WTC11 (cell line): ENCODE data around the gene MEF2D. TPM values are rescaled to one million over a fixed set of nuclear protein-coding genes. Genes with fewer than 3 reads are reported as not detected.

Experiments used
- ATAC-seq: fragments of 200-7000 bp; cut with Tn5 transposase; 2 replicates; pipeline ENCODE4 v1.10.0; 2021; ENCODE audit warnings: mild to moderate bottlenecking, moderate library complexity
- CTCF ChIA-PET: fragments of 300-600 bp; sonication (Branson Sonifier 250); formaldehyde crosslinking; loops from one replicate; lab custom pipeline; 2021; ENCODE audit warnings: antibody characterized with exemption; lab: Charles Lee
- POLR2A ChIA-PET: fragments of 350-600 bp; sonication (Branson Sonifier 250); formaldehyde crosslinking; loops from one replicate; lab custom pipeline; 2021; ENCODE audit warnings: antibody characterized with exemption; lab: Charles Lee
- DNase-seq: peaks from one replicate; pipeline ENCODE4 v3.0.0; 2021; ENCODE audit warnings: low spot score
- H3K27ac Mint-ChIP-seq: 2 replicates; pipeline ENCODE4 v1.8.0; 2021; ENCODE audit warnings: mixed read lengths
- H3K27me3 Mint-ChIP-seq: 2 replicates; pipeline ENCODE4 v1.8.0; 2021; ENCODE audit warnings: low read depth, mild to moderate bottlenecking, moderate library complexity, mixed read lengths
- H3K36me3 Mint-ChIP-seq: 2 replicates; pipeline ENCODE4 v1.8.0; 2021; ENCODE audit warnings: mixed read lengths
- H3K4me1 Mint-ChIP-seq: 2 replicates; pipeline ENCODE4 v1.8.0; 2022; ENCODE audit warnings: mixed read lengths
- H3K4me3 Mint-ChIP-seq: 2 replicates; pipeline ENCODE4 v1.8.0; 2021; ENCODE audit warnings: mild to moderate bottlenecking, moderate library complexity, mixed read lengths
- H3K9me3 Mint-ChIP-seq: 2 replicates; pipeline ENCODE4 v1.8.0; 2021; ENCODE audit warnings: mixed read lengths
- ELF4 ChIP-seq: sonication (generic); formaldehyde crosslinking; IDR thresholded peaks from 2 replicates; pipeline ENCODE4 v1.8.1; 2022; ENCODE audit warnings: low read depth, mild to moderate bottlenecking, moderate library complexity, missing genetic modification reagents
- ESRRA ChIP-seq: sonication (generic); formaldehyde crosslinking; IDR thresholded peaks from 2 replicates; pipeline ENCODE4 v1.8.1; 2022; ENCODE audit warnings: mild to moderate bottlenecking, missing genetic modification reagents, borderline replicate concordance
- FOXK1 ChIP-seq: sonication (generic); formaldehyde crosslinking; IDR thresholded peaks from 2 replicates; pipeline ENCODE4 v1.8.0; 2022; ENCODE audit warnings: mild to moderate bottlenecking, moderate library complexity, missing genetic modification reagents
- NFE2L1 ChIP-seq: sonication (generic); formaldehyde crosslinking; IDR thresholded peaks from 2 replicates; pipeline ENCODE4 v1.8.1; 2023; ENCODE audit warnings: missing genetic modification reagents
- NR2C2 ChIP-seq: sonication (generic); formaldehyde crosslinking; IDR thresholded peaks from 2 replicates; pipeline ENCODE4 v1.8.0; 2022; ENCODE audit warnings: mild to moderate bottlenecking, missing genetic modification reagents
- NR3C1 ChIP-seq: sonication (generic); formaldehyde crosslinking; conservative IDR thresholded peaks from 2 replicates; pipeline ENCODE4 v1.8.1; 2023; ENCODE audit warnings: low read depth, mild to moderate bottlenecking, missing genetic modification reagents
- PRRX2 ChIP-seq: fragments of 250-450 bp; sonication (Bioruptor Pico); IDR thresholded peaks from 2 replicates; pipeline ENCODE4 v1.8.0; 2021; ENCODE audit warnings: mild to moderate bottlenecking
- SMAD4 ChIP-seq: sonication (generic); formaldehyde crosslinking; IDR thresholded peaks from 2 replicates; pipeline ENCODE4 v1.8.0; 2022; ENCODE audit warnings: mild to moderate bottlenecking, missing genetic modification reagents
- TCF7 ChIP-seq: sonication (generic); formaldehyde crosslinking; IDR thresholded peaks from 2 replicates; pipeline ENCODE4 v1.8.0; 2022; ENCODE audit warnings: mild to moderate bottlenecking, low read depth, missing genetic modification reagents, moderate library complexity
- ZNF219 ChIP-seq: sonication (generic); formaldehyde crosslinking; IDR thresholded peaks from 2 replicates; pipeline ENCODE4 v1.8.0; 2023; ENCODE audit warnings: missing genetic modification reagents, mild to moderate bottlenecking, borderline replicate concordance
- ZNF317 ChIP-seq: sonication (generic); formaldehyde crosslinking; IDR thresholded peaks from 2 replicates; pipeline ENCODE4 v1.8.1; 2023; ENCODE audit warnings: low read depth, mild to moderate bottlenecking, moderate library complexity, missing genetic modification reagents, borderline replicate concordance
- total RNA-seq: library from RNA; stranded (reverse); gene quantifications from 3 replicates; pipeline ENCODE4 v1.2.3, GENCODE V29; 2021
- TF ChIP-seq, protein P1 (sequence below): sonication (generic); formaldehyde crosslinking; IDR thresholded peaks from 2 replicates; pipeline ENCODE4 v1.8.1; 2023; ENCODE audit warnings: mild to moderate bottlenecking, missing genetic modification reagents
- TF ChIP-seq, protein P2 (sequence below): sonication (generic); formaldehyde crosslinking; IDR thresholded peaks from 2 replicates; pipeline ENCODE4 v1.8.1; 2022; ENCODE audit warnings: low read depth, missing genetic modification reagents, borderline replicate concordance
- TF ChIP-seq, protein P3 (sequence below): fragments of 250-450 bp; sonication (Bioruptor Pico); conservative IDR thresholded peaks from 2 replicates; pipeline ENCODE4 v1.9.0; 2021; ENCODE audit warnings: mild to moderate bottlenecking
- TF ChIP-seq, protein P4 (sequence below): sonication (generic); formaldehyde crosslinking; IDR thresholded peaks from 2 replicates; pipeline ENCODE4 v1.8.0; 2023; ENCODE audit warnings: missing genetic modification reagents, mild to moderate bottlenecking, borderline replicate concordance
- TF ChIP-seq, protein P5 (sequence below): sonication (generic); formaldehyde crosslinking; IDR thresholded peaks from 2 replicates; pipeline ENCODE4 v1.8.1; 2022; ENCODE audit warnings: missing genetic modification reagents, borderline replicate concordance
- TF ChIP-seq, protein P6 (sequence below): fragments of 250-450 bp; sonication (Bioruptor Pico); IDR thresholded peaks from 2 replicates; pipeline ENCODE4 v2.1.2; 2022; ENCODE audit warnings: mild to moderate bottlenecking, moderate library complexity
- TF ChIP-seq, protein P7 (sequence below): fragments of 200-600 bp; IDR thresholded peaks from 2 replicates; pipeline ENCODE4 v1.8.0; 2022; ENCODE audit warnings: antibody characterized with exemption

MEF2D gene
- total RNA-seq, 1 experiment from 2014 or later: 24.1 TPM

DNA sequence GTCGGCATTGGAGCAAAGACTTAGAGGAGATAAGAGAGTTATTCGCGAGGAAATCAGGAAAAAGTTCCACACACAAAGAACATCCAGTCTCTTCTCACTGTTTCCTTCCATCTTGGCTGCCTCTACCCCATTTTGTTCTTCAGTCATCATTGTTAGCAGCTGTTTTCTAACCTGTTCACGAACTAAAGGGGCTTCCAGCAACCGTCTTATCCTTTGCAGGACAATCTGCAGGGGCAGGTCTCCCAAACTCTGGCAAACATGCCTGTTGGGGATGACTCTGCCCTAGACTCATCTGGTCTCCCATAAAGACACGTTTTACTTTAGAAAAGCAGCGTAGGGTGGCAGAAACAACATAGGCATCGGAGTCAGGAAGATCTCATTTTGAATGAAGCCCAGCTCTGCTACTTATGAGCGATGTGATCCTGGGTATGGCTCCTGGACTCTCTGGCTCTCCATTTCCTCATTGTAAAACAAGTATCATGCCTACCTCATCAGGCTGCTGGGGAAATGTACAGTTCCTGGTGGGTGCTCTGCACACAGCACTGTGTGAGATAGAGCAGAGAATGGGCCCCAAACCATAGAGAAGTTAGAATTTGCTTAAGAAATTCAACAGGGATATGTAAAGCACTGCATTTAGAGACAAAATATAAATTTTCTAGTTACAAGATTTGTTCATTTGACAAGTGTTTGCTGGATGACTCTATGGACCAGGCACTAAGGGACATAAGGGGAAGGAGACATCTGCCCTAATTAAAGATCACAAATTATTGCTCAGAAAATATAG, 59.7 kb downstream of the MEF2D start (continued):
- TF ChIP-seq PRRX2 (CRISPR knock-in tag): no peak
- no peak for TF ChIP-seq ESRRA (CRISPR knock-in tag)
- no peak for TF ChIP-seq TCF7
- TF ChIP-seq, protein P1, sequence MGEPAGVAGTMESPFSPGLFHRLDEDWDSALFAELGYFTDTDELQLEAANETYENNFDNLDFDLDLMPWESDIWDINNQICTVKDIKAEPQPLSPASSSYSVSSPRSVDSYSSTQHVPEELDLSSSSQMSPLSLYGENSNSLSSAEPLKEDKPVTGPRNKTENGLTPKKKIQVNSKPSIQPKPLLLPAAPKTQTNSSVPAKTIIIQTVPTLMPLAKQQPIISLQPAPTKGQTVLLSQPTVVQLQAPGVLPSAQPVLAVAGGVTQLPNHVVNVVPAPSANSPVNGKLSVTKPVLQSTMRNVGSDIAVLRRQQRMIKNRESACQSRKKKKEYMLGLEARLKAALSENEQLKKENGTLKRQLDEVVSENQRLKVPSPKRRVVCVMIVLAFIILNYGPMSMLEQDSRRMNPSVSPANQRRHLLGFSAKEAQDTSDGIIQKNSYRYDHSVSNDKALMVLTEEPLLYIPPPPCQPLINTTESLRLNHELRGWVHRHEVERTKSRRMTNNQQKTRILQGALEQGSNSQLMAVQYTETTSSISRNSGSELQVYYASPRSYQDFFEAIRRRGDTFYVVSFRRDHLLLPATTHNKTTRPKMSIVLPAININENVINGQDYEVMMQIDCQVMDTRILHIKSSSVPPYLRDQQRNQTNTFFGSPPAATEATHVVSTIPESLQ (CRISPR knock-in tag): no peak
- no peak for TF ChIP-seq NR2C2 (CRISPR knock-in tag)

DNA sequence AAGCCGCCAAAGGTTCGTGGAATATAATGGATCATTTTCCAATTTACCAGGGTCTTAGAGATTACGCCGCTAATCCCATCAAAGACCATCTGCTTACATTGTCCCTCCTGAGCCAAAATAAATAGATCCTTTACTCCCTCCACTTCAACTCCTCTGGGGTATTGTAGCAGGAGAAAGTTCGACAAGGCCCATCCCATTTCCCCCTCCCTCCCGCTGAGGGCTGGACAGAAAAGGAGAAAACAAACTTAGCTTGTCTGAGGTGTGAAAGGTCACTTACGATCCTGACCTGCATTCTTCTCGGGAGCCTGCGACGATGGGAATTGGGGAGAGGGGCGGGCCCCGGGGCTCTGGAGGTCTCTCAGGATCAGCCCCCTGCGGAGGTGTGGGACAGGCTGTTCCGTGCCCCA, 60.8 kb downstream of the MEF2D start:
- H3K36me3 Mint-ChIP-seq: peaks cover 3% of the 10 kb centered on the region
- CTCF ChIA-PET: interaction anchor here (0.5 to 5.1 kb wide), 13 partner anchors 9 to 183 kb away, joined by 3 to 133 read pairs (median 3); no protein-coding TSS in a partner anchor

More for the DNA sequence above, 60.8 kb downstream of the MEF2D start:
- DNase-seq (peak; percentile 75), ATAC-seq (peak; percentile 45)
- Mint-ChIP-seq H3K4me1 (peaks cover 48% of the 10 kb centered on the region), H3K27me3 (peaks cover 100% of the 10 kb centered on the region), H3K27ac (no peak overlapping the region), H3K9me3 (no peaks in the 10 kb centered on the region), H3K4me3 (peak overlapping the region; percentile 69)
- TF ChIP-seq ZNF317 (CRISPR knock-in tag) (no peak), ESRRA (CRISPR knock-in tag) (no peak), NR3C1 (no peak), ZNF219 (CRISPR knock-in tag) (no peak), ELF4 (CRISPR knock-in tag) (no peak), FOXK1 (CRISPR knock-in tag) (no peak), NFE2L1 (CRISPR knock-in tag) (no peak), SMAD4 (CRISPR knock-in tag) (no peak)
- TF ChIP-seq, protein P2, sequence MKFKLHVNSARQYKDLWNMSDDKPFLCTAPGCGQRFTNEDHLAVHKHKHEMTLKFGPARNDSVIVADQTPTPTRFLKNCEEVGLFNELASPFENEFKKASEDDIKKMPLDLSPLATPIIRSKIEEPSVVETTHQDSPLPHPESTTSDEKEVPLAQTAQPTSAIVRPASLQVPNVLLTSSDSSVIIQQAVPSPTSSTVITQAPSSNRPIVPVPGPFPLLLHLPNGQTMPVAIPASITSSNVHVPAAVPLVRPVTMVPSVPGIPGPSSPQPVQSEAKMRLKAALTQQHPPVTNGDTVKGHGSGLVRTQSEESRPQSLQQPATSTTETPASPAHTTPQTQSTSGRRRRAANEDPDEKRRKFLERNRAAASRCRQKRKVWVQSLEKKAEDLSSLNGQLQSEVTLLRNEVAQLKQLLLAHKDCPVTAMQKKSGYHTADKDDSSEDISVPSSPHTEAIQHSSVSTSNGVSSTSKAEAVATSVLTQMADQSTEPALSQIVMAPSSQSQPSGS (CRISPR knock-in tag): no peak
- TF ChIP-seq, protein P3, sequence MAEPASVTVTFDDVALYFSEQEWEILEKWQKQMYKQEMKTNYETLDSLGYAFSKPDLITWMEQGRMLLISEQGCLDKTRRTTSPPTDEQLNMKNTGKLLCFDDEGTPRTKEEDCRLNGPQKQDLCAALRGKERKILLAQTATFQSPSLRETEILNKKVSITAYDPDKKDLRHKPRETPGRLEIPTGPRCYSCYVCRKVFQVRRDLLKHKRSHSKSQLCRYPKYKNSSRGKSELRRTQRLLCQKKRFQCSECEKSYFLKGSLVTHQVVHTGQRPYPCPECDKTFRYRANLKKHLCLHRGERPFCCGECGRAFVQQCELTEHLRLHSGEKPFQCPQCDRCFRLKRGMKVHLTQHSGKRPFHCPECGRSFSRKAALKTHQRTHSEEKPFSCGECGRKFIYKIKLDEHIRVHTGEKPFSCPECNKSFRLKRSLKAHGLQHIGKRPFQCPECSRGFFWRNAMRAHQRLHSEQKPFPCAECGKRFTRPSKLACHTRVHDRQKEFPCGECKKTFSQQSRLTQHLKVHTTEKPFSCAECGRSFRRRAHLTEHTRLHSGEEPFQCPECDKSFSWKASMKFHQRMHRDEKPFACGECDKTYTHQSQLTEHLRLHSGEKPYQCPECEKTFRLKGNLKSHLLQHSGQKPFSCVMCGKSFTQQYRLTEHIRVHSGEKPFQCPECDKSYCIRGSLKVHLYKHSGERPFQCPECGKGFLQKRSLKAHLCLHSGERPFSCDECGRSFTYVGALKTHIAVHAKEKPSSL: no peak
- TF ChIP-seq, protein P4, sequence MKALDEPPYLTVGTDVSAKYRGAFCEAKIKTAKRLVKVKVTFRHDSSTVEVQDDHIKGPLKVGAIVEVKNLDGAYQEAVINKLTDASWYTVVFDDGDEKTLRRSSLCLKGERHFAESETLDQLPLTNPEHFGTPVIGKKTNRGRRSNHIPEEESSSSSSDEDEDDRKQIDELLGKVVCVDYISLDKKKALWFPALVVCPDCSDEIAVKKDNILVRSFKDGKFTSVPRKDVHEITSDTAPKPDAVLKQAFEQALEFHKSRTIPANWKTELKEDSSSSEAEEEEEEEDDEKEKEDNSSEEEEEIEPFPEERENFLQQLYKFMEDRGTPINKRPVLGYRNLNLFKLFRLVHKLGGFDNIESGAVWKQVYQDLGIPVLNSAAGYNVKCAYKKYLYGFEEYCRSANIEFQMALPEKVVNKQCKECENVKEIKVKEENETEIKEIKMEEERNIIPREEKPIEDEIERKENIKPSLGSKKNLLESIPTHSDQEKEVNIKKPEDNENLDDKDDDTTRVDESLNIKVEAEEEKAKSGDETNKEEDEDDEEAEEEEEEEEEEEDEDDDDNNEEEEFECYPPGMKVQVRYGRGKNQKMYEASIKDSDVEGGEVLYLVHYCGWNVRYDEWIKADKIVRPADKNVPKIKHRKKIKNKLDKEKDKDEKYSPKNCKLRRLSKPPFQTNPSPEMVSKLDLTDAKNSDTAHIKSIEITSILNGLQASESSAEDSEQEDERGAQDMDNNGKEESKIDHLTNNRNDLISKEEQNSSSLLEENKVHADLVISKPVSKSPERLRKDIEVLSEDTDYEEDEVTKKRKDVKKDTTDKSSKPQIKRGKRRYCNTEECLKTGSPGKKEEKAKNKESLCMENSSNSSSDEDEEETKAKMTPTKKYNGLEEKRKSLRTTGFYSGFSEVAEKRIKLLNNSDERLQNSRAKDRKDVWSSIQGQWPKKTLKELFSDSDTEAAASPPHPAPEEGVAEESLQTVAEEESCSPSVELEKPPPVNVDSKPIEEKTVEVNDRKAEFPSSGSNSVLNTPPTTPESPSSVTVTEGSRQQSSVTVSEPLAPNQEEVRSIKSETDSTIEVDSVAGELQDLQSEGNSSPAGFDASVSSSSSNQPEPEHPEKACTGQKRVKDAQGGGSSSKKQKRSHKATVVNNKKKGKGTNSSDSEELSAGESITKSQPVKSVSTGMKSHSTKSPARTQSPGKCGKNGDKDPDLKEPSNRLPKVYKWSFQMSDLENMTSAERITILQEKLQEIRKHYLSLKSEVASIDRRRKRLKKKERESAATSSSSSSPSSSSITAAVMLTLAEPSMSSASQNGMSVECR: no peak
- TF ChIP-seq, protein P5, sequence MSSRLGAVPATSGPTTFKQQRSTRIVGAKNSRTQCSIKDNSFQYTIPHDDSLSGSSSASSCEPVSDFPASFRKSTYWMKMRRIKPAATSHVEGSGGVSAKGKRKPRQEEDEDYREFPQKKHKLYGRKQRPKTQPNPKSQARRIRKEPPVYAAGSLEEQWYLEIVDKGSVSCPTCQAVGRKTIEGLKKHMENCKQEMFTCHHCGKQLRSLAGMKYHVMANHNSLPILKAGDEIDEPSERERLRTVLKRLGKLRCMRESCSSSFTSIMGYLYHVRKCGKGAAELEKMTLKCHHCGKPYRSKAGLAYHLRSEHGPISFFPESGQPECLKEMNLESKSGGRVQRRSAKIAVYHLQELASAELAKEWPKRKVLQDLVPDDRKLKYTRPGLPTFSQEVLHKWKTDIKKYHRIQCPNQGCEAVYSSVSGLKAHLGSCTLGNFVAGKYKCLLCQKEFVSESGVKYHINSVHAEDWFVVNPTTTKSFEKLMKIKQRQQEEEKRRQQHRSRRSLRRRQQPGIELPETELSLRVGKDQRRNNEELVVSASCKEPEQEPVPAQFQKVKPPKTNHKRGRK (CRISPR knock-in tag): no peak
- TF ChIP-seq, protein P6, sequence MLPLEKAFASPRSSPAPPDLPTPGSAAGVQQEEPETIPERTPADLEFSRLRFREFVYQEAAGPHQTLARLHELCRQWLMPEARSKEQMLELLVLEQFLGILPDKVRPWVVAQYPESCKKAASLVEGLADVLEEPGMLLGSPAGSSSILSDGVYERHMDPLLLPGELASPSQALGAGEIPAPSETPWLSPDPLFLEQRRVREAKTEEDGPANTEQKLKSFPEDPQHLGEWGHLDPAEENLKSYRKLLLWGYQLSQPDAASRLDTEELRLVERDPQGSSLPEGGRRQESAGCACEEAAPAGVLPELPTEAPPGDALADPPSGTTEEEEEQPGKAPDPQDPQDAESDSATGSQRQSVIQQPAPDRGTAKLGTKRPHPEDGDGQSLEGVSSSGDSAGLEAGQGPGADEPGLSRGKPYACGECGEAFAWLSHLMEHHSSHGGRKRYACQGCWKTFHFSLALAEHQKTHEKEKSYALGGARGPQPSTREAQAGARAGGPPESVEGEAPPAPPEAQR (CRISPR knock-in tag): no peak
- TF ChIP-seq, protein P7, sequence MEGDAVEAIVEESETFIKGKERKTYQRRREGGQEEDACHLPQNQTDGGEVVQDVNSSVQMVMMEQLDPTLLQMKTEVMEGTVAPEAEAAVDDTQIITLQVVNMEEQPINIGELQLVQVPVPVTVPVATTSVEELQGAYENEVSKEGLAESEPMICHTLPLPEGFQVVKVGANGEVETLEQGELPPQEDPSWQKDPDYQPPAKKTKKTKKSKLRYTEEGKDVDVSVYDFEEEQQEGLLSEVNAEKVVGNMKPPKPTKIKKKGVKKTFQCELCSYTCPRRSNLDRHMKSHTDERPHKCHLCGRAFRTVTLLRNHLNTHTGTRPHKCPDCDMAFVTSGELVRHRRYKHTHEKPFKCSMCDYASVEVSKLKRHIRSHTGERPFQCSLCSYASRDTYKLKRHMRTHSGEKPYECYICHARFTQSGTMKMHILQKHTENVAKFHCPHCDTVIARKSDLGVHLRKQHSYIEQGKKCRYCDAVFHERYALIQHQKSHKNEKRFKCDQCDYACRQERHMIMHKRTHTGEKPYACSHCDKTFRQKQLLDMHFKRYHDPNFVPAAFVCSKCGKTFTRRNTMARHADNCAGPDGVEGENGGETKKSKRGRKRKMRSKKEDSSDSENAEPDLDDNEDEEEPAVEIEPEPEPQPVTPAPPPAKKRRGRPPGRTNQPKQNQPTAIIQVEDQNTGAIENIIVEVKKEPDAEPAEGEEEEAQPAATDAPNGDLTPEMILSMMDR: no peak
- POLR2A ChIA-PET: interaction anchor here (1.4 kb wide), 1 partner anchor 20 kb away, joined by 3 read pairs; no protein-coding TSS in a partner anchor
